Measurements from ENCODE around the gene ROBO2. TPM values are rescaled to one million over a fixed set of nuclear protein-coding genes. Genes with fewer than 3 reads are reported as not detected.

Gene ROBO2
- total RNA-seq, 1 donor from 2014 or later = 0.79 TPM

DNA sequence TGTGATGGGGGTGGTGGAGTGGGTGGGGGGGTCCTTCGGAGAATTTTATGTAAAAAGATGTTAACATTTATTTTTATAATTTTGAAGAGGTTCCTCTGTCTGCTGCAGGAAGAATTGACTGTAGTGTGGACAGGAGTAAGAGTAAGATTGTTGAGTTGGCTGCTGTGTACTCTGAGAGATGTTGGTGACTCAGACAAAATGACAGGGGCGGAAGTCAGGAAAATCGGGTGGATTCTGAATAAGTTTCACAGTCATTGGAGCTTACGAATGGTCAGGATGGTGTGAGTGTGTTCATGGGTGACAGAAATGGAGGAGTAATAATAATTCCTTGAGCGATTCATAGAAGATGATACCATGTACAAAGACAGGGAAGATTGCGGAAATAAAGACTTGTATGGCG lies 420.0 kb downstream of the ROBO2 start:
- no peaks in the 10 kb centered on the region for H3K27me3 ChIP-seq (ENCODE audit: control insufficient read depth, insufficient read depth, low read length)
- no peaks in the 10 kb centered on the region for H3K36me3 ChIP-seq (ENCODE audit: control insufficient read depth, insufficient read depth, low read length)
- TF ChIP-seq, protein P1, sequence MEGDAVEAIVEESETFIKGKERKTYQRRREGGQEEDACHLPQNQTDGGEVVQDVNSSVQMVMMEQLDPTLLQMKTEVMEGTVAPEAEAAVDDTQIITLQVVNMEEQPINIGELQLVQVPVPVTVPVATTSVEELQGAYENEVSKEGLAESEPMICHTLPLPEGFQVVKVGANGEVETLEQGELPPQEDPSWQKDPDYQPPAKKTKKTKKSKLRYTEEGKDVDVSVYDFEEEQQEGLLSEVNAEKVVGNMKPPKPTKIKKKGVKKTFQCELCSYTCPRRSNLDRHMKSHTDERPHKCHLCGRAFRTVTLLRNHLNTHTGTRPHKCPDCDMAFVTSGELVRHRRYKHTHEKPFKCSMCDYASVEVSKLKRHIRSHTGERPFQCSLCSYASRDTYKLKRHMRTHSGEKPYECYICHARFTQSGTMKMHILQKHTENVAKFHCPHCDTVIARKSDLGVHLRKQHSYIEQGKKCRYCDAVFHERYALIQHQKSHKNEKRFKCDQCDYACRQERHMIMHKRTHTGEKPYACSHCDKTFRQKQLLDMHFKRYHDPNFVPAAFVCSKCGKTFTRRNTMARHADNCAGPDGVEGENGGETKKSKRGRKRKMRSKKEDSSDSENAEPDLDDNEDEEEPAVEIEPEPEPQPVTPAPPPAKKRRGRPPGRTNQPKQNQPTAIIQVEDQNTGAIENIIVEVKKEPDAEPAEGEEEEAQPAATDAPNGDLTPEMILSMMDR (IDR thresholded peaks at IDR 0.05; ENCODE audit: insufficient read depth, low read length, severe bottlenecking) = no peak
- DNase-seq (ENCODE audit: low read depth) (no peak), FAIRE-seq (no peak)
- no peak overlapping the region for H3K4me3 ChIP-seq (ENCODE audit: low read depth, low read length)

DNA sequence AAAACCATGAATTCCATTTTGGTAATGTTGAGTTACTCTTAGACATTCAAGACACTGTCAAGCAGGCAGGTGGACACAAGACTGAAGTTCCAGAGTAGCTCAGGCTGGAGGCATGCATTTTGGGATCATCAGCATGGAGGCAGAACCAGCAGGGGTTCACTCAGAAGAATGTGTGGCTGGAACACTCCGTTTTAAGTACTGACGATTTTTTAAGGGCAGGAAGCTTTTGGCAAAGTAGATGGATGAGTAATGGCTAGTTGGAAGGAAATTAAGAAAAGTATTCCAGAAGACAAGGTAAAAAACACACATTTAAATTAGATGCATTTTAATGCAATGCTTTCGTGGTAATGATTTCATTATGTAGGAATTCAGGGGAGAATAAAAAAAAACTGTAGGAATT lies 420.4 kb downstream of the ROBO2 start:
- H3K27me3 ChIP-seq (ENCODE audit: control insufficient read depth, insufficient read depth, low read length) = no peaks in the 10 kb centered on the region
- no peaks in the 10 kb centered on the region for H3K36me3 ChIP-seq (ENCODE audit: control insufficient read depth, insufficient read depth, low read length)
- DNase-seq (ENCODE audit: low read depth) (peak; percentile 34), FAIRE-seq (peak; percentile 18)
- TF ChIP-seq, protein P1 (IDR thresholded peaks at IDR 0.05; ENCODE audit: insufficient read depth, low read length, severe bottlenecking) = no peak
- no peak overlapping the region for H3K4me3 ChIP-seq (ENCODE audit: low read depth, low read length)

DNA sequence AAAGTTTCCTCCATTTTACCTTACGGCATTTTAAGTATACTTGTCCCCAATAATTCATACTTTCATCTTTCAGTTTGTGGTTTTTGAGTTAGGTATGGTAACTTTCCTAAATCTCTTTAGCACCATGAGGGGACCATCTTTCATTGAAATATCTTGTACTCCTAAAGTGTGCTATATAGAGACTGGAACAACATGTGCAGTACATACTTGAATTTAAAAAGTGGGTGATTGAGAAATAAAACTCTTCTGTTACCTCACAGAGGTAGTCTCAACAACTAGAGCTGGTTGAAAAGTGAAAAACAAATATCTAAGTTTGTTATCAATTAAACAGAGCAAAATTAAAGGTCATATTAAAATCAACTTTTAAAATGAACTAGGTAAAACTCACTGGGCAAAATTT lies 423.1 kb downstream of the ROBO2 start:
- H3K36me3 ChIP-seq (ENCODE audit: control insufficient read depth, insufficient read depth, low read length) = no peaks in the 10 kb centered on the region
- TF ChIP-seq, protein P1 (IDR thresholded peaks at IDR 0.05; ENCODE audit: insufficient read depth, low read length, severe bottlenecking) = no peak
- no peak overlapping the region for H3K4me3 ChIP-seq (ENCODE audit: low read depth, low read length)
- FAIRE-seq (no peak), DNase-seq (ENCODE audit: low read depth) (no peak)
- no peaks in the 10 kb centered on the region for H3K27me3 ChIP-seq (ENCODE audit: control insufficient read depth, insufficient read depth, low read length)

DNA sequence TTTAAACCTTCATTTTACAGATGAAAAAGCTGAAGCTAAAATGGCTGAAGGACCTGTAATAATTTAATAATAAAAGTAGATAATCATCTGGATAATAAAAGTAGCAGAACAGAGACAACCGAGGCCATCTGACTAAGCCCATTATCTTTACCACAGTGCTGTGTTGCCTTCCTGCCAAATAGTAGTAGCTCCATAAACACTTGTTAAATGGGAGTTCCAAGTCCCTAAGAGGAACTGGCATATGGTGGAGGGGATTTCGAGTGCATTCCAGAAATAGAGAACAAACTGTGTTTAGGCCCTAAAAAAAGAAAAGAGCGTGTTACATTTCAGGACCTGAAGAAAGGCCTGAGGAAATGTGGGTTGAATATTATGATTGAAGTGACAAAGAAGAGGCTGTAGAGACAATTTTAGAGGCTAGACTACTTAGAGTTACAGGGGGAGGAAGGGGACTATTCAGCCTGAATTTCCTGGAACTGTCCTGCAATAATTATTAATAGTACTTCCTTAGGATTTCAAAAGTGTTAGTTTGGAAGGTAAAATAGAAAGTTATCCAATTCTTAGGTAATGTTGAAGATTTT lies 424.3 kb downstream of the ROBO2 start:
- no peak for FAIRE-seq
- H3K36me3 ChIP-seq (ENCODE audit: control insufficient read depth, insufficient read depth, low read length) = no peaks in the 10 kb centered on the region
- TF ChIP-seq, protein P1 (IDR thresholded peaks at IDR 0.05; ENCODE audit: insufficient read depth, low read length, severe bottlenecking) = no peak
- no peak for DNase-seq (ENCODE audit: low read depth)
- no peaks in the 10 kb centered on the region for H3K27me3 ChIP-seq (ENCODE audit: control insufficient read depth, insufficient read depth, low read length)
- no peak overlapping the region for H3K4me3 ChIP-seq (ENCODE audit: low read depth, low read length)

DNA sequence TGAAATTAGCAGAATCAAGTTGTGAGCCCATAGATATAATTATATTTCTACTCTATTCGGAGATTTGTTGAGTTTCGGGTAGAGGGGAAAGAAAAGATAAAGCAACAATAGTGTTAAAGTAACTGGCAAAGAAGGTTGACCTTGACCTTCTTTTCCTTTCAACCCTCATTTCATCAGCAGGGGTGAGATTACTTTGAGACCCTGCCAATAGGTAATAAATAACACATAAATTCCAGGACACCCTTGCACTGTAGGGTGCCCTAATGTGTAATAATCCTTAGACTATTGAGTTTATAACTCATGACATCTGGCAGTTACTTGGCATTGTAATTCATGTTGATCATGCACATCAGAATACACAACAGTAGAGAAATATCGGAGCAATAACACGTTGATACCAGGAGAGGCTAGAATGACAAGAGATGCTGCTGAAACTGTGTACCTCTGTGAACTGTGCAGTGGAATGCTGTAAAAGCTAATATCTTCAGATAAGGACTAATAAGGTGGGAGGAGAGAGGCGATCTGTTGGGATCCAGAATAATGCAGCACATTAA lies 426.7 kb downstream of the ROBO2 start:
- H3K4me3 ChIP-seq (ENCODE audit: low read depth, low read length) = no peak overlapping the region
- no peak for FAIRE-seq
- TF ChIP-seq, protein P1 (IDR thresholded peaks at IDR 0.05; ENCODE audit: insufficient read depth, low read length, severe bottlenecking) = no peak
- H3K36me3 ChIP-seq (ENCODE audit: control insufficient read depth, insufficient read depth, low read length) = no peaks in the 10 kb centered on the region
- no peaks in the 10 kb centered on the region for H3K27me3 ChIP-seq (ENCODE audit: control insufficient read depth, insufficient read depth, low read length)
- DNase-seq (ENCODE audit: low read depth) = no peak
